SK-N-DZ (cell line): Measurements from ENCODE around the gene ARHGEF17.

ENCODE experiments used
- DNase-seq: peaks from one replicate; pipeline ENCODE4 v3.0.0-alpha.2; 2015; ENCODE audit warnings: low spot score

Gene ARHGEF17

DNA sequence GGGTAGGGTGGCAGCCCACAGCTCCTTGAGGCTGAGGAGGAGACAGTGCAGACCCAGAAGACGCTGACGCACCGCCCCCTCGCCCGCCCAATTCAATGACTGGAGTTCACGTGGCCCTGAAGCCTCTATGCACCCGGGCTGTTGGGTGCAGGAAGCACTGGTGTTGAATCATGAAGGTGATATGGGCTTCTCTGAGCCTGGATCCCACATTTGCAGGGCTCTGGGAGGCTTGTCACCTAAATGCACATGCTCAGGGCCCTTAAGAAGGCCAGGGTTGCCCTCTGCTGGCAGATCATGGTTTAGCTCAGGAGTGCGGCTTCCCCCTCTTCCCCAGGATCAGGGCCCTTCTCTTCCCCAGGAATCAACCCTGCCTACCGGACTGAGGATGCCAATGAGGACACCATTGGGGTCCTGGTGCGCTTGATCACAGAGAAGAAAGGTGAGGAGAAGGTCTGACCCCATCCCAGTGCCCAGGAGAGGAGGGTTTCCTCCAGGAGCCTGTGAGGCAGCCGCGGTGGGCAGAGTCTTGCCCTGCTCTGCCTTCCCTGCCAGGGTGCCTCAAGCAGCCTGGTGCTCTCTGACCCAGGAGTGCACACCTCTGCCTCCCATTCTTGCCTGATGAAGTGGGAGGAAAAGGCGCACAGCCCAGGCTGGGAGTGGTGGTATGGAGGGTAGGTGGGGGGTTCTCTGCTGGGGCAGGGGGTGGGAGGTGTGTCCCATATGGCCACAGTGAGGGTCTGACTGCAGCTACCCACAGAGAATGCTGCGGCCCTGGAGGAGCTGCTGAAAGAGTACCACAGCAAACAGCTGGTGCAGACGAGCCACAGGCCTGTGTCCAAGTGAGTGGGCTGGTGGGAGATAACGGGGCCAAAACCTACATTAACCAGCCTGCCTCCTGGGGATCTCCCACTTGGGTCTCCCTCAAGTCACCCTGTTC is 85.7 kb downstream of the ARHGEF17 start:
- peak; percentile 73 for DNase-seq

DNA sequence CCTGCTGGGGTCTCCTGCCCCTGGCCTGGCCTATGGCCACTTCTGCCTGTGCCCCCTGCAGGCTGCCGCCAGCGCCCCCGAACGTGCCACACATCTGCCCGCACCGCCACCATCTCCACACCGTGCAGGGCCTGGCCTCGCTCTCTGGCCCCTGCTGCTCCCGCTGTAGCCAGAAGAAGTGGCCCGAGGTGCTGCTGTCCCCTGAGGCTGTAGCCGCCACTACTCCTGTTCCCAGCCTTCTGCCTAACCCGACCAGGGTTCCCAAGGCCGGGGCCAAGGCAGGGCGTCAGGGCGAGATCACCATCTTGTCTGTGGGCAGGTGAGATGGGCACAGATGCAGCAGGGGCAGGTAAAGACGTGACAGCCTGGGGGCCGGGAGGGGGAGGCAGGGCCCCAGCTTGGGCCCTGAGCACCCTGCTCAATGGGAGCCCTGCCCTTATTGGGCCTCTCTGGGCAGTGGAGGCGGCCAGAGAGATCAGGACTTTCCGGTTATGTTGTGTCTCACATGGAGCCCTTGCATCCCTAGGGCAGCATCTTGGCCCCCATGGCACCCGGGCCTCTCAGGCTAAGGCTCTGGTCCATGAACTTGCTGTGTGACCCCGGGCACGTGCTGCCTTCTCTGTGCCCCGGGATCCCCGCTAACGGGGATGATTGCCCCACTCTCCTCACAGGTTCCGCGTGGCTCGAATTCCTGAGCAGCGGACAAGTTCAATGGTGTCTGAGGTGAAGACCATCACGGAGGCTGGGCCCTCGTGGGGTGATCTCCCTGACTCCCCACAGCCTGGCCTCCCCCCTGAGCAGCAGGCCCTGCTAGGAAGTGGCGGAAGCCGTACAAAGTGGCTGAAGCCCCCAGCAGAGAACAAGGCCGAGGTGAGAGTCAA is 86.6 kb downstream of the ARHGEF17 start:
- no peak for DNase-seq

DNA sequence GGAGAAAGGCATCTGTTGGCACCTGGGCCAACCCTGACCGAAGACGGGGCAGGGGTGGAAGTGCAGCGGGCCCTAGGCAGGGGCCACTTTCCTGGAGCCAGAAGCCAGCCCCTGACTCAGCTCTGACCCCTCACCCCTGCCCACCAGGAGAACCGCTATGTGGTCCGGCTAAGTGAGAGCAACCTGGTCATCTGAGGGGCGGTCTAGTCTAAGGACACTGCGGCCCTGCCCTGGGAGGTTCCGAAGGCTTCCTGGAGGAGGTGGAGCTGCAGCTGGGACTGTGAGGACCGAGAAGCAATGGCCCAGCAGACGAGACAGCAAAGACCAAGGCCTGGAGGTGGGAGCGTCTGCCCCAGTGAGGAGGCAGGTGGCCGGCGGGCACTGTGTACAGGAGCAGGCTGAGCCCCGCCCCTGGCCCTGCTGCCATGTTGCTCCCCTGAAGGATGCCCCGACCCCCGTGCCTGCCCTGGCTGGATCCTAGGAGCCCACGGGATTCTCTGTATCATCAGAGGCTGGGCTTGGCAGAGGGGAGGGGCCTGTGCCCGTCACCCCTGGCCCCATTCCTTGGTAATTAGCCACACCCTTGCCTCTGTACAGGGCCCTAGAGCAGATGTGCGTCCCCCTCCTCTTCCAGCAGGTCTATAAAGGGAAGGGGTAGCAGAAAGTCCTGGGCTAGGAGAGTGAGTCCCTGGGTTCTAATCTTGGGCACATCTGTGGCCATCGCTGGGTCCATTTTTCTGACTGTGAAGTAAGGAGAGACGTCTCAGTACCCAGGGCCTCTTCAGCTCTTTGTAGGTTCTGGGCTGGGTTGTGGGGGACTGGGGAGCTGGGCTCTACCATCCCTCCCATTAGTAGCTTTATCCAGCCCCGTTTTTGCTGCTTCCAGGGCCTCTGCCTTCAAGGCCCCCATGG is 87.5 kb downstream of the ARHGEF17 start:
- no peak for DNase-seq

DNA sequence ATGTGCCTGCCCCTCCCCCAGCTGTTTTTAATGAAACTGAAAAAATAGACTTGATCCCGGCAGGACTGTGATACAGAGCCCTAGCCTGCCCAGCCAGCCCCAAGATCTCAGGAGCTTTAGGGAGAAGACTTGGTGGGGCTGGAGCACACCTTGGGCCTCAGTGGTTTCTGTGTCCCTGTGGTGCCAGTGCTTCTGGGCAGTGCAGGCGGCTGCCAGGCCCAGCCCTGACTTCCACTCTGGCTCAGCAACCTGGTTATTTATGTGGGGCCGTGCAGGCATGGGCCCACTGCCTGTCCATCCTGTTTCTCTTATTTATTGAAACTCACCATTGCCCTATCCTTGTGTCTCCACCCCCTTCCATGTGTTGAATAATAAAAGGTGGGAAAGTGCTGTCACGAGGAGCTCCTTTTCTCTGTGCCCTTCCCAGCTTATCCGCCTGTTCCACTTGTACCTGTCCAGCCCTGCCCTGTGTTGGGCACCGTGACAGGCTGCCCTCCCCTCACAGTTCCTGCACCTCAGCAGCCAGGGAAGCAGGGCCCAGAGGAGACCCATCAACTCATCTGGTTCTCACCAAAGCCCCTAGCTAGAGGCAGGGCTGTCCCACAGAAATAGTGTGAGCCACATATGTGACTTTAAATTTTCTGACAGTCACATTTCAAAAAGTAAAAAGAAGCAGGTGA is 88.3 kb downstream of the ARHGEF17 start:
- DNase-seq = no peak

DNA sequence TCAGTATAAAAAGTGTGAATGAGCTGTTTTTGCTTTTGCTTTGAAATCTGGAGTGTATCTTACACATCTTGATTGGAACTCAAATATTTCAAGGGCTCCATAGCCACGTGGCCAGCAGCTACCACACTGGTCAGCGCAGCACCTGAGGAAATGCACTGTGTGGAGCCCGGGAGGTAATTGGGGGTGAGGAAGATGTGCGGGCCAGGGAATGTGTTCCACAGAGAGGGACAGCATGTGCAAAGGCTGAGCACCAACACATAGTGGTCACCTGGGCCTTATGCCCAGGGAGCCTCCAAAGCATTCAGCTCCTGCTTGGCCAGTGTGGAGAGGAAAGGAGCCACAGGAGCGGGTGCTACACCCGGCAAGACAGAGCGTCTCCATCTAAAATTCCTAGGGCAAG is 88.9 kb downstream of the ARHGEF17 start:
- no peak for DNase-seq

DNA sequence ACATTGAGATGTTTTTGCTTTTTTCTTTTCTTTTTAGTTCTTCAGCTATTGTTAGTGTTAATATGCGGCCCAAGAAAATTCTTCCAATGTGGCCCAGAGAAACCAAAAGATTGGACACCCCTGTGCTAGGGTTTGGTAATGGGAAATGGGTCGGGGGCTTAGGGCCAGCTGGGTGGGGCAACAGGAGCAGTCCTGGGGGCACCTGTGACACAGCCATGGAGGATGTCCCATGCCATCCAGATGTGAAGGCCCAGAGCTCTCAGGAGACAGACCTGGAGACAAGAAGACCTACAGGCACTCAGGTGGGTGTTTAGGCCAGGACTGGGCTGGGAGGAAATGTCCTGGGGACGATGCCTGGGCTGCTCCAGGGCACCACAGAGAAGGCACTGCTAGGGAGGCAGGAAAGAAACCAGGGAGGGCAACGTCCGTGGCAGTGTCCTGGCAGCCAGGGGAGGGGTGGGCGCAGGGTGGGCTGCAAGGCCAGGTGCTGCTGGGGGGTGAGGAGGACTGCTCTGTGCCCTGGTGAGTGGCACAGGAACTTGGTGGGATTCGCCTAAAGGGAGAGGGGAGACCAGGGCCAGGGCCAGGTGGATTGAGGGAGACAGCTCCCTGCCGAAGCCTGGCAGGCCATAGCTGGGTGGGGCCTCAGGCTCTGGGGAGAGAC is 89.5 kb downstream of the ARHGEF17 start:
- no peak for DNase-seq

DNA sequence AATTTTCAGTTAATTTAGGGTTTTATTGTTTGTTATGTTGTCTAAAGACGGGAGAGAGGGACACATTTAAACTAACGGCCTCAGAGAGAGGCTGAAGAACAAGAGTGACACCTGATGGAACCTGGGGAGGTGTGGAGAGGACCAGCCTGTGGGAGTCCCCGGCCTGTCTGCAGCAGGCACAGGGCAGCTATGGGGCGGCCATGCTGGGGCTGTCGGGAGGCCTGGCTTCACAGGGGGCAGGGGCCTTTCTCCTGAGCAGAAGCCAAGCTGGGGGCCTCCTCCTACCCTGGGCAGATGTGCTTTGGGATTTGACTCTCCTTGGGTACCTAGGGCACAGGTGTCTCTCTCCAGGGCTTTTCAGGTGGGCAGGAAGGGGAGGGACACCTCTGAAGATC is 90.1 kb downstream of the ARHGEF17 start:
- DNase-seq = no peak

DNA sequence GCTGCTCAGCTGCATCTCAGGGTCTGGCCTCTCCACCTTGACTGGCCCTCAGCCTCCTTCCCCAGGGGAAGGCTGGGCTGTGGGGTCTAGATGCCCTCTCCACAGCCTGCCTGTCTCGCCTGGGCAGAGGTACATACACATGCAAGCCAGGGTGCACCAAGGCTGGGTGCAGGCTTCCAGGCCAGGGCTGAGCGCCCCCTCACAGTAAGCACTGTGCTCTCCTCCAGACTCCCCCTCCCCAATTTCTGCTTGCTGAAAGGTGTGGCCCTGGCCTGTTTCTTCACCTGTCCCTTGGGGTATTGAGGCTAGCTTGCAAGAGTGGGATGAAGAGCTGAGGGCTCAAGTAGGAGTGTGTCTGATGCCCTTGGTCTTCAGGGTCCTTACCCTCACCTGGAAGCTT is 90.6 kb downstream of the ARHGEF17 start:
- DNase-seq = no peak

DNA sequence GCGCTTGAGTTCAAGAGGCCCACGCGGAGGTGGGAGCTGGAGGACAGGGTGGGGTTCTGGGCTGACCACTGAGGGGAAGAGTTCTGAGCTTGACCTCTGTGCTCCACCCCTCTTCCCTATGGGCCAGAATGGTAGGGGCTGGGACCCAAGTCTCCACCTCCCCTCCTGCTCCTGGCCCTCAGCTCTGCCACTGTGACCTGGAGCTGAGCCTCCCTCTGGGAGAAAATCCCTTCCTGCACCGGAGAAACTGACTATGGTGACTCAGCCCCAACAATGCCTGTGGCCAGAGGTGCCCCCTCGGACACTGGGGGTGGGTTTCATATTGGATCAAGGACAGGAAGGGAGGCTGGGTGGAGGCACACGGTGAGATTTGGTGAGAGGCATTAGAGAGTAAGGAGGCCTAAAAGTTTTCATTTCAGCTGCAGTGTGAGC is 91.1 kb downstream of the ARHGEF17 start:
- no peak for DNase-seq

DNA sequence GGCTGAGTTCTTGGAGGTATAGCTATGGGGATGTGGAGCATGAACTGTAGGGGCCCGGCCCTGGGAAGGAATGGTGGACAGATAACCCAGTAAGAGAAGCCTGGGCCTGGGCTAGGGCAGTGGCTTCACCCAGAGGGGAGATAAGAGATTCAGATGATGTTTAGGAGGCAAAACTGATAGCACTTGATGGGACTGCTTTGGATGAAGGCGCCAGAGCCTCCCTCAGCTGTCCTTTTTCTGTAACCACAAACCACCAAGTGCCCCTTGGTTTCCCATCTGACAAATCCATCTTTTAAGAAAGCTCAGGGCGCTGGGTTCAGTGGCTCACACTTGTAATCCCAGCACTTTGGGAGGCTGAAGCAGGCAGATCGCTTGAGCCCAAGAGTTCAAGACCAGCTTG is 91.6 kb downstream of the ARHGEF17 start:
- DNase-seq = no peak

DNA sequence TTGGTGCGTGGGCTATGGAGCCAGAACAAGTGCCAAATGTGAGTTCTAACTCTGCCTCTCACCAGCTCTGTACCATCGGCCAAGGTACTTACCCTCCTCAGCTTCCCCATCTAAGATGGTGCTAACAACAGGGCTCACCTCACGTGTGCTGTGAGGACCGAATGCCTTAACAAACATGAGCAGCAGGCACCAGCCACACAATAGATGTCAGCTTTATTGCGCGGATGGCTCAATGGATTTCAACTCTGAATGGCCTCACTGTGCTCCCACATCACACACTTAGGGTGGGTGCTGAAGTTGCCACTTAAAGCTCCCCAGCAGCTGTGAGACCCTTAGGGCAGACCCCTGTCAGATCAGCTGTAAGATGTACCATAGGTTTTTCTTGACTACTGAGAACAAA is 92.2 kb downstream of the ARHGEF17 start:
- no peak for DNase-seq

DNA sequence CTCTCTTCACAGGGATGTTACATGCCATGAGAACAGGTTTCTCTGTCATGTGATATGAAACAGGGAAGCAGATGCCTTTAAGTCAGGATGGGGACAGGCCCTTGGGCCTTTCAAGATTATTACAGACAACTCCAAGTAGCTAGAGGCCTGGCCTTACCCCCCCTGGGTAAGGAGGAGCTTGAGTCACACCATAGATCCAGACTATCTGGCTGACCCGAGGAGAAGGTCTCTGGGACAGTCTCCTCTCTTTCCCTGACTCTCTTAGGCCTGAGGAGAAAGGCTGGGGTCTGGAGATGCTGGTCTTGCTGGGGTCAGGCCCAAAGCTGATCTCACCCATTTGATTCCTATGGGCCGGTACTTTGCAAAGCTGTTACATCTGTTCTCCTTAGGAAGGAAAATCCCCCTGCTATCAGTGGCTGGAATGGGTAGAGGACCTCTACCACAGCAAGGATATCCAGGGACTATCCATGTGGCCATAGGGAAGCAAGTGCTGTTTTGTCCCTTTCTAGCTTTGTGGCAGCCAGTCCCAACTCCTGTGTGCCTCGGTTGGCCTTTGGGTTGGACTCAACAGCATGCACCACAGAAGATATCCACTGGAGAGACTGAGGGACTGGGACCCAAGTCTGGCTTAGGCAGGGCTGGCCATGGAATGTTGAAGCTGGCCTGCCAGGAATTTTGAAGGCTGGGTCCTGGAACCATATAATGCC is 93.3 kb downstream of the ARHGEF17 start:
- no peak for DNase-seq

DNA sequence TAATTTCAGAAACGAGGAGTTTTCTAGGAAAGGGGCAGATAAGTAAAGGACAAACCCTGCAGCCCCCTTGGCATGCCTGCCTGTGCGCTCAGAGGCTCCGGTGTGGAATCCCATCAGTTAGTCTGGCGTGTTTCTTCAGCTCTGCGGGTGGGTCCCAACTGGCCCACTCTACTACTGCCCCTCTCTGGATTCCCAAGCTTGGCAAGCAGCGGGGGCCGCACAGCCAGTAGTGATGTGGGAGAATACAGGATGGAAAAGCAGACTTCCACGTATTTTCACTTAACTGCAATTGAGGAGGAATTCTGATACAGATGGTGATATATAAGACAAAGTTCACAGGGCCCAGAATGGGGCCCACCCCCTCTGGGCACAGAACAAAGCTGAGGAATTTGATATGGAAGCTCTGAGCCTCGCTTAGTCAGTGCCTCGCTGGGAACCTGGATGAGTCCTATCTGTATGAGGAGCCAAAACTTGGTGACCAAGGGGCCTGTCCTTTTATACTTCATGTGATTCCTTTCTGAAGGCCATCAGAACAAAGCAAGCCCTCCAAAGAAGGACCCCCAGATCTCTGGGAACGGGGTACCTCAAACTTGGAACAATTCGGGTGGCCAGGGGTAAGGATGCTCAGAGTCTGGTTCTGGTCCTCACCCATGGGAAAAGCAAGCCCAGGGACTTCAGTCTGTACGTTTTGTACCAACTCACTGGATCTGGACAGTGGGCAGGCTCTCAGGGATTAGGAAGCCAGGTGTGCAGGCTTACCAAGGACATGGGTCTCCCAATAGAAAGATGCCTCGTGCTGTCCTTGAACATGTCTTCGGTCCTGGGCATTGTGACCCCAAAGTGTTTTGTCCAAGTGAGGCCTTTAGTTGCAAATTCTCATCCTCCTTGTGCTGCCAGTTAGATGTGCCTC is 94.1 kb downstream of the ARHGEF17 start:
- no peak for DNase-seq

DNA sequence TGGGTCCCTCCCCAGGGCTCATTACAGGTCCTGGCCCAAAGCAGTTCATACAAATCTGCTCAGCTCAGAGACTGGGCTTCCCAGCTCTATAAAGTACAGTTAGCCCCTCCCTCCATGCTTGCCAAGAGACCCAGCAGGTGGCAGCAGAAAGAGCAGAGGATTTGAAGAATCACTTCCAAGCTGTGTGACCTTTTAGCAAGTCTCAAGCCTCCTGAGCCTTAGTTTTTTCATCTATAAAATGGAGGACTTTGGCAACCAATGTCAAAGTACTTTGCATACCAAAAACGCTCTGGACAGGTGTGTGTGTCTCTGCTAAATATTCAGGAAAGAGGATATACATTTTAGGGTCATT is 94.7 kb downstream of the ARHGEF17 start:
- DNase-seq = no peak

DNA sequence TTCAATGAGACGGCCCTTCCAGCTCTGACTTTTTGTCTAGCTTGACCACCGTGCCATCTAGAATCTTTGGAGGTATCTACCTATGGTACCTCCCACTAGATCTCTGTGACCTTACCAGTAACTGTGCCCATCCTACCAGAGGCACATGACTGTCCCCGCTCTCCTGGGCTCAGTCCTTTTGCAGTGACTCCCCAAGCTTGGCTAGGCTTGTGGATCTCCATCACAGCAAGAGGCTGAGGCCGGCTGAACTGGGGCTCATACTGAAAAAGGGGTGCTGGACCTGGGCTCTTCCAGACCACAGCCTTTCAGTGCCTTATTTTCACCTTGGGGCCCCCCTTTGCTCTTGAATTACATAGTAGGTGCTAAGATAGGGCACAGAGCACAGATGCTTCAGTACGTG is 95.5 kb downstream of the ARHGEF17 start:
- DNase-seq = no peak

DNA sequence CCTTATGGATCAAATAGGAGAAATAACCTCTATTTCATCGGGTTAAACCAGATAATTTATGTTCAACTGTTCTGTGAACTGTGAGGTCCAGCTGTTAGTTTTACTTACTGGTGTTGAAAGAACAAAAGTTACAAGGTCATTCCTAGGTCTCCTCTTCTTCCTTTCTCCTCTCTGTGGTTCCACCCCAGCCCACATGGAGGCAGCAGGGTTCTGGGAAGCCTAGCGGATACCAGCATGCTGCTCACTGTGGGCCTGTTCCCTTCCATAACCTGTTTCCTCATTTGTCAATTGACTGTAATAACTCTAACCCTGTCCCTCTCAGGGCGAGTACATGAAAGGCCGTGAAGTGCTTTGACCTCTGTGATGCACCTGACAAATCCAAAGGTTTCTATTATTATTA is 96.0 kb downstream of the ARHGEF17 start:
- peak; percentile 49 for DNase-seq

DNA sequence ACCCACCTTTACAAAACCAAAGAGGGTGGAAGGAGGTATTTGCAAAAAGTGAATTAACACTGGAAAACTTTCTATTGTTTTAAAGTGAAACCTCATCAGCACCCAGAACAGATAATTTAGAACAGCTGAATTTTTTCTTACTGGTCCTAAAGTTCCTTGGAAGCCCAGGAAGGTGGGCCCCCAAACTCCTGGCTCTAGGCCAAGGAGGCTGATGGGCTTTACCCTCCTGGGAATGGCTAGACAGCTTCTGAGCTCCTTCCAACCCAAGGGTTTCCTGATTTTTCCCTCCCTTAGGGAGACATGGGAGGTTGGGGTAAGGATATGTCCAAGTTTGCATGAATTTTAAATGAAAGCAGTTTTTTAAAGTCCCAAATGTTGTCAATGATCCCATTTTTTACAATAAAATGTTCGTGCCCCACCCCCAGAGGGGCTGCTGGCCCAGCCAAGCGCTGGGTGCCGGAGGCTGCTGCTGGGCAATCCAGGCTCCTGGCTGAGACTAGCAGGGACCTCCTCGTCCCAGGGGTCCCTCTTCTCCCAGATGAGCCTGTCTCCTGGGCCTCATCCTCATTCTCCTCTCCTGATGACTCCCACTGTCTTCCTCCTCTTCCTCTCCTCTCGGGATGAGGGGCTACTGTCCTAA is 96.5 kb downstream of the ARHGEF17 start:
- DNase-seq = no peak

DNA sequence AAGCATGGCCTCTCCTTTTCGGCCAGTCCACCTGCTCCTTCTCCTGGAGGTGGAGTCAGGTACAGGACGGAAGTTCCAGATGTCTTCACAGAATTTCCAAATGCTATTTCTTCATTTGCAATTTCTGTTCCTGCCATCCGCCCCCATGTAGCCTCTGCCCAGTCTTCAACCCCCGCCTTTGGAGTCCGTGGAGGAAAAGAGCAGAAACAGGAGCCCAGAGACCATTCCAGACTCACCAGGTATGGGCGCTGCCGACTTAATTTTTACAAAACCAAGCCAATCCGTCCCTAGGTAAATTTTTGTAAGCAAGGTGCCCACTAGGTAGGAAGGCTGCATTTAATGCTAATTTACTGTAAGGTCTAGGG is 97.1 kb downstream of the ARHGEF17 start:
- no peak for DNase-seq
